OCI-LY7 (cell line): ENCODE measurements around the gene FAM24A. TPM values are rescaled to one million over a fixed set of nuclear protein-coding genes. Genes with fewer than 3 reads are reported as not detected.

Source experiments
- BruUV-seq: library from RNA; stranded (reverse); fragments of 400-500 nt; replicated peaks from 2 replicates; lab custom pipeline; 2021; lab: Mats Ljungman, UMichigan
- CTCF ChIA-PET: fragments of 300-600 bp; sonication (Branson Sonifier 250); formaldehyde crosslinking; loops from one replicate; lab custom pipeline; 2022; ENCODE audit warnings: antibody characterized with exemption; ENCODE audit not compliant: unreplicated experiment; lab: Charles Lee
- POLR2A ChIA-PET: fragments of 300-600 bp; sonication (Branson Sonifier 250); formaldehyde crosslinking; loops from one replicate; lab custom pipeline; 2022; ENCODE audit warnings: antibody characterized with exemption; lab: Charles Lee
- DNase-seq: peaks from one replicate; pipeline ENCODE4 v3.0.0-alpha.2; 2015; ENCODE audit warnings: low spot score
- H2AFZ ChIP-seq: fragments of 200-600 bp; sonication (generic), shearing (Covaris generic); 2 replicates; pipeline ENCODE4 v1.6.1; 2014; ENCODE audit warnings: mild to moderate bottlenecking, antibody characterized with exemption, low read length, moderate library complexity
- H3K27ac ChIP-seq: fragments of 200-600 bp; sonication (generic); 2 replicates; pipeline ENCODE4 v1.5.1; 2014; ENCODE audit warnings: mixed run types, low read depth, mild to moderate bottlenecking, moderate library complexity, low read length, inconsistent platforms; ENCODE audit not compliant: poor library complexity, severe bottlenecking
- H3K36me3 ChIP-seq: fragments of 200-600 bp; sonication (generic); 2 replicates; pipeline ENCODE4 v1.6.1; 2014; ENCODE audit warnings: mild to moderate bottlenecking, antibody characterized with exemption, low read length, moderate library complexity, mixed read lengths; ENCODE audit not compliant: insufficient read depth
- H3K4me1 ChIP-seq: fragments of 200-600 bp; sonication (generic); 2 replicates; pipeline ENCODE4 v1.5.1; 2014; ENCODE audit warnings: mild to moderate bottlenecking, low read length; ENCODE audit not compliant: insufficient read depth, poor library complexity, severe bottlenecking
- H3K4me2 ChIP-seq: fragments of 200-600 bp; sonication (generic); 2 replicates; pipeline ENCODE4 v1.6.1; 2014; ENCODE audit warnings: mild to moderate bottlenecking, low read length
- H3K4me3 ChIP-seq: fragments of 200-600 bp; sonication (generic); 2 replicates; pipeline ENCODE4 v1.5.1; 2014; ENCODE audit warnings: mild to moderate bottlenecking, low read depth, low read length; ENCODE audit not compliant: poor library complexity, severe bottlenecking
- H3K79me2 ChIP-seq: fragments of 200-600 bp; sonication (generic); 2 replicates; pipeline ENCODE4 v1.6.1; 2016; ENCODE audit warnings: low read depth, mild to moderate bottlenecking, low read length, moderate library complexity, mixed read lengths; ENCODE audit not compliant: insufficient read depth
- H3K9me2 ChIP-seq: fragments of 200-600 bp; sonication (generic); 2 replicates; pipeline ENCODE4 v1.6.1; 2016; ENCODE audit warnings: mild to moderate bottlenecking, low read length, mixed read lengths; ENCODE audit not compliant: insufficient read depth
- H3K9me3 ChIP-seq: fragments of 200-600 bp; sonication (generic); 2 replicates; pipeline ENCODE4 v1.6.1; 2014; ENCODE audit warnings: mild to moderate bottlenecking, mixed run types, low read length, mixed read lengths
- H4K20me1 ChIP-seq: fragments of 200-600 bp; sonication (generic); 2 replicates; pipeline ENCODE4 v1.6.1; 2014; ENCODE audit warnings: mild to moderate bottlenecking, antibody characterized with exemption, low read length, moderate library complexity, mixed read lengths; ENCODE audit not compliant: insufficient read depth
- CTCF ChIP-seq: fragments of 200-600 bp; sonication (generic); conservative IDR thresholded peaks from 2 replicates; pipeline ENCODE4 v1.5.1; 2014; ENCODE audit warnings: mild to moderate bottlenecking, antibody characterized with exemption, low read length, moderate library complexity, mixed read lengths
- EZH2phosphoT487 ChIP-seq: fragments of 200-600 bp; sonication (generic); IDR thresholded peaks from 2 replicates; pipeline ENCODE4 v1.6.1; 2018; ENCODE audit warnings: low read depth, borderline replicate concordance, mild to moderate bottlenecking, mixed run types, antibody characterized with exemption, low read length, moderate library complexity, mixed read lengths
- intact Hi-C: fragments of 100-400 bp; cut with micrococcal nuclease; formaldehyde crosslinking; loops from one replicate; pipeline ENCODE4 v1.10.0; 2022; ENCODE audit not compliant: unreplicated experiment
- total RNA-seq, 2 experiments: library from RNA; depleted of rRNA in 1 of 2; stranded (reverse); fragments of >200 nt in 1 of 2; shearing (Covaris generic) in 1 of 2; gene quantifications; 2 replicates each; pipeline ENCODE4 v1.2.3, GENCODE V29; 2014 to 2022

The FAM24A gene
- total RNA-seq, 2 experiments from 2014 or later = not detected

- Histone ChIP-seq H3K4me2 (peak within 1 kb of the TSS; percentile 99), H3K9me2 (peaks cover 3% of the 10 kb centered on the region; the same call in 1 of the 2 replicates), H3K9me3 (no peaks in the 10 kb centered on the region), H3K36me3 (peaks cover 13% of the 10 kb centered on the region), H3K4me3 (peak within 1 kb of the TSS; percentile 90), H3K4me1 (peaks cover 11% of the 10 kb centered on the region), H3K79me2 (no peaks in the 10 kb centered on the region), H3K27ac (peak within 1 kb of the TSS; percentile 48), H4K20me1 (no peaks in the 10 kb centered on the region), H2AFZ (peak within 1 kb of the TSS; percentile 87)
- peak; percentile 95 for DNase-seq
- no peak for TF ChIP-seq CTCF
- TF ChIP-seq EZH2phosphoT487 = no peak
- intact Hi-C loops = loop anchor here (1.0 to 2.0 kb wide), 3 partner anchors 26 to 75 kb away; partner anchors contain the start of genes ACADSB, FAM24B, IKZF5 and PSTK
- CTCF ChIA-PET = no interaction called here
- BruUV-seq = no TSS peak
- POLR2A ChIA-PET = interaction anchor here (0.6 to 1.7 kb wide), 5 partner anchors 27 to 830 kb away, joined by 3 to 7 read pairs (median 5); partner anchors contain the start of gene PSTK
Observed at GRCh38 chr10:122953902-122954730, 43.7 kb downstream of the FAM24A start, which contains the start of gene C10orf88. C10orf88 (minus strand) TSS chr10:122954227; CDS start chr10:122954178, 49 bp downstream.

- Histone ChIP-seq H3K4me1 (peaks cover 11% of the 10 kb centered on the region), H3K79me2 (no peaks in the 10 kb centered on the region), H3K9me2 (peaks cover 3% of the 10 kb centered on the region; the same call in 1 of the 2 replicates), H3K36me3 (peaks cover 8% of the 10 kb centered on the region), H3K9me3 (no peaks in the 10 kb centered on the region), H4K20me1 (no peaks in the 10 kb centered on the region), H3K27ac (no peak overlapping the region), H2AFZ (peak overlapping the region; percentile 87), H3K4me2 (peak overlapping the region; percentile 99), H3K4me3 (peak overlapping the region; percentile 90)
- POLR2A ChIA-PET = interaction anchor here (0.6 to 1.7 kb wide), 2 partner anchors 26 to 60 kb away, joined by 3 to 7 read pairs; partner anchors contain the start of gene PSTK
- TF ChIP-seq CTCF (no peak), EZH2phosphoT487 (no peak)
- no TSS peak for BruUV-seq
- CTCF ChIA-PET = no interaction called here
- intact Hi-C loops = loop anchor here (1.0 to 2.0 kb wide), 2 partner anchors 26 to 54 kb away; partner anchors contain the start of genes ACADSB, IKZF5 and PSTK
- no peak for DNase-seq
Observed at GRCh38 chr10:122954731-122955050, 44.3 kb downstream of the FAM24A start.
